ENCODE data around the gene ZNF276.

Gene ZNF276

DNA sequence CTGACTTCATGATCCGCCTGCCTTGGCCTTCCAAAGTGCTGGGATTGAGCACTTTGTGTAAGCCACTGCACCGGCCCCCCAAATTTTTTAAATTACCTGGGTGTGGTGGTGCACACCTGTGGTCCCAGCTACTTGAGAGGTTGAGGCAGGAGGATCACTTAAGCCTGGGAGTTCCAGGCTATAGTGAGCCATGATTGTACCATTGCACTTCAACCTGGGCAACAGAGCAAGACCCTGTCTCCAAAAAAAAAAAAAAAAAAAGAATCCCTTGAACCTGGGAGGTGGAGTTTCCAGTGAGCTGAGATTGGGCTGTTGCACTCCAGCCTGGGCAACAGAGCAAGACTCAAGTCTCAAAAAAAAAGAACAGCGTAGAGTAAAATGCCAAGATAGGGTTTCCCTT is 15.2 kb downstream of the ZNF276 start:
- Histone ChIP-seq H3K27me3 (no peaks in the 10 kb centered on the region), H3K4me3 (ENCODE audit: low read depth in 1 of 2, low read length in 1 of 2) (no peak overlapping the region), H3K27ac (no peak overlapping the region), H3K9me3 (no peaks in the 10 kb centered on the region), H3K36me3 (peaks cover 100% of the 10 kb centered on the region), H3K4me1 (ENCODE audit: control insufficient read depth in 1 of 2, insufficient read depth in 1 of 2, low read depth in 1 of 2, low read length in 1 of 2) (no peaks in the 10 kb centered on the region)
- TF ChIP-seq, protein P1, sequence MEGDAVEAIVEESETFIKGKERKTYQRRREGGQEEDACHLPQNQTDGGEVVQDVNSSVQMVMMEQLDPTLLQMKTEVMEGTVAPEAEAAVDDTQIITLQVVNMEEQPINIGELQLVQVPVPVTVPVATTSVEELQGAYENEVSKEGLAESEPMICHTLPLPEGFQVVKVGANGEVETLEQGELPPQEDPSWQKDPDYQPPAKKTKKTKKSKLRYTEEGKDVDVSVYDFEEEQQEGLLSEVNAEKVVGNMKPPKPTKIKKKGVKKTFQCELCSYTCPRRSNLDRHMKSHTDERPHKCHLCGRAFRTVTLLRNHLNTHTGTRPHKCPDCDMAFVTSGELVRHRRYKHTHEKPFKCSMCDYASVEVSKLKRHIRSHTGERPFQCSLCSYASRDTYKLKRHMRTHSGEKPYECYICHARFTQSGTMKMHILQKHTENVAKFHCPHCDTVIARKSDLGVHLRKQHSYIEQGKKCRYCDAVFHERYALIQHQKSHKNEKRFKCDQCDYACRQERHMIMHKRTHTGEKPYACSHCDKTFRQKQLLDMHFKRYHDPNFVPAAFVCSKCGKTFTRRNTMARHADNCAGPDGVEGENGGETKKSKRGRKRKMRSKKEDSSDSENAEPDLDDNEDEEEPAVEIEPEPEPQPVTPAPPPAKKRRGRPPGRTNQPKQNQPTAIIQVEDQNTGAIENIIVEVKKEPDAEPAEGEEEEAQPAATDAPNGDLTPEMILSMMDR (IDR thresholded peaks at IDR 0.05) = no peak

GRCh38 chr16:89737341-89738071 is 16.2 kb downstream of the ZNF276 start:
- H3K27ac ChIP-seq = no peak overlapping the region
- H3K27me3 ChIP-seq = no peaks in the 10 kb centered on the region
- peaks cover 100% of the 10 kb centered on the region for H3K36me3 ChIP-seq
- H3K9me3 ChIP-seq = no peaks in the 10 kb centered on the region
- TF ChIP-seq, protein P1 (IDR thresholded peaks at IDR 0.05) = no peak
- no peak overlapping the region for H3K4me3 ChIP-seq (ENCODE audit: low read depth in 1 of 2, low read length in 1 of 2)
- H3K4me1 ChIP-seq (ENCODE audit: control insufficient read depth in 1 of 2, insufficient read depth in 1 of 2, low read depth in 1 of 2, low read length in 1 of 2) = no peaks in the 10 kb centered on the region

- peaks cover 99% of the 10 kb centered on the region for H3K36me3 ChIP-seq
- H3K27ac ChIP-seq = no peak overlapping the region
- H3K9me3 ChIP-seq = no peaks in the 10 kb centered on the region
- H3K27me3 ChIP-seq = no peaks in the 10 kb centered on the region
- H3K4me1 ChIP-seq (ENCODE audit: control insufficient read depth in 1 of 2, insufficient read depth in 1 of 2, low read depth in 1 of 2, low read length in 1 of 2) = no peaks in the 10 kb centered on the region
- TF ChIP-seq, protein P1 (IDR thresholded peaks at IDR 0.05) = no peak
- no peak overlapping the region for H3K4me3 ChIP-seq (ENCODE audit: low read depth in 1 of 2, low read length in 1 of 2)
Measured at GRCh38 chr16:89738072-89738377, 16.7 kb downstream of the ZNF276 start.

- peaks cover 98% of the 10 kb centered on the region for H3K36me3 ChIP-seq
- TF ChIP-seq, protein P1 (IDR thresholded peaks at IDR 0.05) = no peak
- no peaks in the 10 kb centered on the region for H3K27me3 ChIP-seq
- no peak overlapping the region for H3K4me3 ChIP-seq (ENCODE audit: low read depth in 1 of 2, low read length in 1 of 2)
- no peak overlapping the region for H3K27ac ChIP-seq
- H3K4me1 ChIP-seq (ENCODE audit: control insufficient read depth in 1 of 2, insufficient read depth in 1 of 2, low read depth in 1 of 2, low read length in 1 of 2) = no peaks in the 10 kb centered on the region
- no peaks in the 10 kb centered on the region for H3K9me3 ChIP-seq
Measured at GRCh38 chr16:89738538-89739317, 17.4 kb downstream of the ZNF276 start.

- peaks cover 97% of the 10 kb centered on the region for H3K36me3 ChIP-seq
- no peaks in the 10 kb centered on the region for H3K4me1 ChIP-seq (ENCODE audit: control insufficient read depth in 1 of 2, insufficient read depth in 1 of 2, low read depth in 1 of 2, low read length in 1 of 2)
- H3K27me3 ChIP-seq = no peaks in the 10 kb centered on the region
- H3K4me3 ChIP-seq (ENCODE audit: low read depth in 1 of 2, low read length in 1 of 2) = no peak overlapping the region
- no peak overlapping the region for H3K27ac ChIP-seq
- TF ChIP-seq, protein P1 (IDR thresholded peaks at IDR 0.05) = no peak
- no peaks in the 10 kb centered on the region for H3K9me3 ChIP-seq
Measured at GRCh38 chr16:89739383-89739782, 18.0 kb downstream of the ZNF276 start.
